Fibroblast of skin of right biceps (primary cell): Measurements from ENCODE around the gene NACC2.
"Not testable (repeated sequence)": the region's sequence is repeated elsewhere in the genome, so short reads cannot be mapped to it uniquely, and the experiment has no call there.

Experiments used
- DNase-seq: peaks from one replicate; pipeline ENCODE4 v3.0.0-alpha.2; 2013

NACC2 gene

DNA sequence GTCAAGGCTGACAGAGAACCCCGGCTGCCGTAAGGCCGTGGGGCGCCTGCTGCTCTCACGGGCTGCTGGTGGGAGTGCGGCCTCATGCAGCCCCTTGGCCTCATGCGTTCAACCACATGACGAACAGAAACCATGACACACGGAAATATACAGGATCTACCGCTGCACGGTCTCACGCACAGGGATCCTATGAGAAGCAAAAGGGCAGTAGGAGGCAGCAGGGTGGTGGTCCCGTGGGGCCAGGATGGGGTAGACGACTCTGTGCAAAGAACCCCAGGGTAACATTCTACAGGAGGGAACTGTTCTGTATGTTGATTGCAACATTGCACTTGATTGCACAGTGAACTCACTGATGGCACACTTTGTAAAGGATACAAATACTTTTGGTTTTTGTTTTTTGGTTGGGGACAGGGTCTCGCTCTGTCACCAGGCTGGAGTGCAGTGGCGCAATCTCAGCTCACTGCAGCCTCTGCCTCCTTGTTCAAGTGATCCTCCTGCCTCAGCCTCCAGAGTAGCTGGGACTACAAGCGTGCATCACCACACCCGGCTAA lies 51.6 kb downstream of the NACC2 start:
- no peak for DNase-seq

DNA sequence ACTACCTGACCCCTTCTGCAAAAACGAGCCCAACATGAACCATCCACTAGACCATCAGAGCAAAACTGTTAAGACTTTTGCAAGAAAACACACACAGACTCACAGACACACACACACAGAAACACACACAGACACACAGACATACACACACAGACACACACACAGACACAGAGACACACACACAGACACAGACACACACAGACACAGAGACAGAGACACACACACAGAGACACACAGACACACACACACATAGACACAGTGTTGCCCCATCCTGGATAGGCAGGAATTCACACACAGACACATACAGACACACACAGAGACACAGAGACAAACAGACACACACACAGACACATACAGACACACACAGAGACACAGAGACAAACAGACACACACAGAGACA lies 52.5 kb downstream of the NACC2 start:
- DNase-seq = no peak

DNA sequence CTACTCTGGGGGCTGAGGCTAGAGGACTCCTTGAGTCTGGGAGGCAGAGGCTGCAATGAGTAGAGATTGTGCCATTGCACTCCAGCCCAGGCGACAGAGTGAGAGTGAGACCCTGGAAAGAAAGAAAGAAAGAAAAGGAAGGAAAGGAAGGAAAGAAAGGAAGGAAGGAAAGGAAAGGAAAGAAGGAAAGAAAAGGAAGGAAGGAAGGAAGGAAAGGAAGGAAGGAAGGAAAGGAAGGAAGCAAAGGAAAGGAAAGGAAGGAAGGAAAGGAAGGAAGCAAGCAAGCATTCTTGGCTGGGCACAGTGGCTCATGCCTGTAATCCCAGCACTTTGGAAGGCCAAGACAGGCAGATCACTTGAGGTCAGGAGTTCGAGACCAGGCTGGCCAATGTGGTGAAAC lies 54.2 kb downstream of the NACC2 start:
- DNase-seq = not testable (repeated sequence)

DNA sequence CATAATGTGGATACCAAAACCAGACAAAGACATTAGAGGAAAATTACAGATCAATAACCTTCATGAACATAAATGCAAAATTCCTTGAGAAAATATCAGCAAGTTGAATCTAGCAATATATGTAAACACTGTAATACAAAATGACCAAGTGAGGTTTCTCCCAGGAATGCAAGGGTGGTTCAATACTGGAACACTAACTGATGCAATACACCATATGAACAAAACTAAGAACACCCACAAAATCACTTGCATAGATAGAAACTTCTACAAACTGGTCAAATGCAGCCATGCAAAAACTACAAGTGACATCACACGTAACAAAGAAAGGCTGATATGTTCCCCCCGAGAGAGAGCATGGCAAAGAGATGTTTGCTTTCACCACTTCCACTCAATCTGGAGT lies 55.6 kb downstream of the NACC2 start:
- DNase-seq = no peak

DNA sequence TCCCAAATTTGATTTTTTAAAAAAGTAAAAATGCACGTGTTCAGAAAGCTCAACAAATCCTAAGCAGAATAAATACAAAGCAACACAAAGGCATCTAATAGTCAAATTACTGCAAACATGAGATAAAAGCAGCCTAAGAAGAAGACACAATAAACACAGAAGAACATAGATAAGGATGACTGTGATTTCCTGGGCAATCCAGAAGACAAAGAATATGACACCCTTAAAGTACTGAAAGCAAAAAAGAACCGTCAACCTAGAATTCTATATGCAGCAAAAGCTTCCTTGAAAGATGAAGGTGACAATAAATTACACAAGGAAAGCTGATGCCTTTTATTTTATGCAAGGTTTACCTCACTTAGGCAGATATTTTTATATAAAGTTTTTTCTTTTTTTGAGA lies 58.2 kb downstream of the NACC2 start:
- DNase-seq = no peak

DNA sequence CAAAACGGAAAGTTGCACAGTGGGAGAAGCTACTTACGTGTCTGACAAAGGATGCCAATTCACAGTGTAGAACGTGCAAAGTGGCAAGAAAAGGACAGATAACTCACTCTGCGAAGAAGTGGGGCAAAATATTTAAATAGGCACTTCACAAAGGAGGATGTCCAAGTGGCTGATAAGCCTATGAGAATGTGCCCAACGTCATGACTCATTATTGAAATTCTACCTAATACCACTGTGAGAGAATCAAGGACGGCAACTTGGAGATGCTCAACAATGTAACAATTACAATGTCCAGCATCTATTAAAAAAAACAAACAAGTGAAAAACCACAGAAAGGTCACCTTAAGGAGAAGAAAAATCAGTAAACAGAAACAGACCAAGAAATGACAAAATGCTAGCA lies 59.0 kb downstream of the NACC2 start:
- DNase-seq = no peak

DNA sequence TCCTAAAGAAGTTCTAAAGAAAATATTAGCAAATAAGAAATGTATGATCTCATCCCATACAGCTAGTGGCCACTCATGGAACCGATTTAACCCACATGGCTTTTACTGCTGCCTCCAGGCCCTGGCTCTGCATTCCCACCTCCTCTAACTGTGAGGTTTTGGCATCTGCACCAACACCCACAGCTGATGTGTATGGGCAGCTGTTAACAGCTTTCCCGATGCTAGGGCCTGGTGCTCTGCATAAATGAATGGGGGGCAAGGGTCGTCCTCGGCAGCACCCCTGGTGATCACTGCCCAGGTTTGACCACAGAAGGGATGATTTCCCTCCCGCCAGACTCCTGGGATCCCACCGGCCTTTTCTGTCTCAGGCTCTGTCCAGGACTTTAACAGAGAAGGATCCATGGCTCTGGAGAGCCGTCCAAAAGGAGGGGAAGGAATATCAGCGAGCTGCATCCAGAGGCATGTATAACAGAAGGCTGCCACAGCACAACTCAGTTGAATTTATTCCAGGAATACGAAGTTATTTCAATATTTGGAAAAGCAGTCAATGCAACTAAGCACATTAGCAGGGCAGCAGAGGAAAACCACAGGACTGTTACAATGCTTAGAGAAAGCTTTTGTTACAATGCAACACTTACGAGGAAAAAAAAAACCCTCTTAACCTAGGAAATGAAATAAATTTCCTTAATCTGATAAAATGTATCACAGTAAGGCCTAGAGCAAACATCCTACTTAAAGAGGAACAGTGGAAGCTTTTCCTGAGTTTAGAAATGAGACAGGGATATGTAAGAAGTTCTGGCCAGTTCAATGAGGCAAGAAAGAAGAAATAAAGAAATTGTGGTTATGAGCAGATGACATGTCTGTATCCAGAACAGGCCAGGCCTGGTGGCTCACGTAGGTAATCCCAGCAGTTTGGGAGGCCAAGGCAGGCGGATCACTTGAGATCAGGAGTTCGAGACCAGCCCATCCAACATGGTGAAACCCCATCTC lies 63.1 kb downstream of the NACC2 start:
- DNase-seq = no peak

DNA sequence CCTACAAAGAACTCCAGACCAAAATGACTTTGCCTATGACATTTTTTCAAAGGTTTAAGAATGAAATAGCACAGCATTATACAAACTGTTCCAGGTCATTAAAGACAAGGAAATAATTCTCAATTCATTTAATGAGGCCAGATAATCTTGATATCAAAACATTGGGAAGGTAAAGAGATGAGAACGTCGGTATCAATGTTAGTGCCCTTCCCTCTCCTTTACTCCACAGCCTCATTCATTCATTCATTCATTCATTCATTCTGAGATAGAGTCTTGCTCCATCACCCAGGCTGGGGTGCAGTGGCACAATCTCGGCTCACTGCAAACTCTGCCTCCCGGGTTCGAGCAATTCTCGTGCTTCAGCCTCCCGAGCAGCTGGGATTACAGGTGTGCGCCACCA lies 64.0 kb downstream of the NACC2 start:
- DNase-seq = no peak

DNA sequence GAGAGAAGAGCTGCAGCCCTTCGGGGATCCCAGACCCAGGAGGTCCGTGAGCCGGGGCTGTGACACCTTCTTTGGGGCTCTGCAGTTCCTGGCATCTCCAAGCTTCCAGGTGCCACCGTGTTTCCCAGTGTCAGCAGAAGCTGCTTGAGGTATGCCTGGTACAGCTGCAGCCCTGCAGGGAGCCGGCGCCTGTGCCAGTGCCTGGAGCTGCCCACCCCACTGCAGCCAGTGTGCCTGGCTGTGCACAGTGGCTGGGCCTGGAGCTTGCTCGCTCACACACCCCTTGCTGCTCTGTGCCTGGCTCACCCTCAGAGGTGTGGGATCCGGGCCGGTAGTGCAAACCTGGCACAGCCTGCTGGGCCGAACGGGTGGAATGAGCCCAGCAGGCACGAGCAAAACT lies 65.5 kb downstream of the NACC2 start:
- no peak for DNase-seq

DNA sequence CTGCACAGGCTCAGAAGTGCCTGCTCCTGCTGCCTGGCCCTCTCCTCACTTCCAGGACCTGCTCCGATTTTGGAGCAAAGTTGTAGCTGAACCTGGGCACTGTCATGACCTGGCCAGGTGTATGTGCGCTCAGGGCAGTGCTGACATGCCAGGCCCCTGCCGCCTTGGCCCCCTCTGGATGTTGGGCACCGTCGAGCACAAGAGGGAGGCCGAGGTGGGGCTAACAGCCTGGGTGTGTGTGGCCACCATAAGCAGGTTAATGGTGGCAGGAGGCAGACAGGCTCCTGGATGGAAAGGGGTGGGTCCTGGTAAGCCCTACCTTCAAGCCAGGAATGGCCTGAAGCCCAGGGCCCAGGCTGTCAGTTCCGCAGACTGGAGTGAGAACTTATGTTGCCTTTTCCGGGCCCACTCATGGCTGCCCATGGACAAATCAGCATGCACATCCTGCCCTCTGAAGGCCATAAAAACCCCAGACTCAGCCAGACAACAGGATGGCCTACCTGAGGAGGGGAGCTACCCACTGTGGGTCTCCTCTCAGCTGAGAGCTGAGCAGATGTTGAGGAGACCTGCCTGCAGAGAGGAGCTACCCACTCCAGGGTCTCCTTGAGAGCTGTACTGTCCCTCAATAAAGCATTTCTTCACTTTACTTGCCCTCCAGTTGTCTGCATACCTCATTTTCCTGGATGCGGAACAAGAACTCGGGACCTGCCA lies 66.2 kb downstream of the NACC2 start:
- no peak for DNase-seq

DNA sequence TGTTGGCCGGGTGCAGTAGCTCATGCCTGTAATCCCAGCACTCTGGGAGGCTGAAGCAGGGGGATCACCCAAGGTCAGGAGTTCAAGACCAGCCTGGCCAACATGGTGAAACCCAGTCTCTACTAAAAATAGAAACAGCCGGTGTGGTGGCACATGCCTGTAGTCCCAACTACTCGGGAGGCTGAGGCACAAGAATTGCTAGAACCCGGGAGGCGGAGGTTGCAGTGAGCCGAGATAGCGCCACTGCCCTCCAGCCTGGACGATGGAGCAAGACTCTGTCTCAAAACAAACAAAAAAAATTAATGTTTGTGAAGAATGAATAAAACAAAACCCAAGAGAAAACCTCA lies 68.2 kb downstream of the NACC2 start:
- not testable (repeated sequence) for DNase-seq

DNA sequence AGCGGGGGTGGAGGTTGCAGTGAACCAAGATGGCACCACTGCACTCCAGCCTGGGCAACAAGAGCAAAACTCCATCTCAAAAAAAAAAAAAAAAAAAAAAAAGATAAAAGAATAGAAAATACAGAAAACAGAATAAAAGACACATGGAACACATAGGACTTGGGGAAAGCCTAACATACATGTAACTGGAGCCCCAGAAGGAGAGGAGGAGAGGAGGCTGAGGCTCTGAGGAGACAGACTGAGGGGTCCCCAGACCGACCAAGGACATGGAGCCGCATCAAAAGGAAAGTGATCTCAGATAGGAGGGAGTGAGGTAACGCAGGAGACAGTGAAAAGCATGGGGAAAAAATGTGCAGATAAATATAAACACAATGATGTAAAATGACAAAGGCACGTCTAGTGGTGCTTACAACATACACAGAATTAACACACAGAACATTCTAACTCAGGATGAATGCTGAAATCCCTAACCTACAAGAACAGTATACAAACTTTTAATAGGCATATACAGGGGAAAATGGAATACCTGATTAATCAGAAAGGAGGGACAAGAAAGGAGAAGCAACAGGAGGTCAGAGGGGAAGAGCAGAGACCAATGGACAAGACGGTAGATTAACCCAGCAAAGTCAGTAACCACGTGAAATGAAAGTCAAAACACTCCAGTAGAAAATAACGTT lies 68.7 kb downstream of the NACC2 start:
- DNase-seq = no peak

DNA sequence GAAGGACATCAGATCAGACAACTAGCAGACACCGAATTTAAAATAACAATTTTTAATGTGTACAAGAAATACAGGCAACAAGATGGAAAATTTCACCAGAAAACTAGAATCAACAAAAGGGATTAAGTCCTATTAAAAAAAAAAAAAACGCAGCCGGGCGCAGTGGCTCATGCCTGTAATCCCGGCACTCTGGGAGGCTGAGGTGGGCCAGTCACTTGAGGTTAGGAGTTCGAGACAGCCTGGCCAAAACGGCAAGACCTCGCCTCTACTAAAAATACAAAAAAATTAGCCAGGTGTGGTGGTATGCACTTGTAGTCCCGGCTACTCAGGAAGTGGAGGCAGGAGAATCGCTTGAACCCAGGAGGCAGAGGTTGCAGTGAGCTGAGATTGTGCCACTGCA lies 69.6 kb downstream of the NACC2 start:
- DNase-seq = no peak

DNA sequence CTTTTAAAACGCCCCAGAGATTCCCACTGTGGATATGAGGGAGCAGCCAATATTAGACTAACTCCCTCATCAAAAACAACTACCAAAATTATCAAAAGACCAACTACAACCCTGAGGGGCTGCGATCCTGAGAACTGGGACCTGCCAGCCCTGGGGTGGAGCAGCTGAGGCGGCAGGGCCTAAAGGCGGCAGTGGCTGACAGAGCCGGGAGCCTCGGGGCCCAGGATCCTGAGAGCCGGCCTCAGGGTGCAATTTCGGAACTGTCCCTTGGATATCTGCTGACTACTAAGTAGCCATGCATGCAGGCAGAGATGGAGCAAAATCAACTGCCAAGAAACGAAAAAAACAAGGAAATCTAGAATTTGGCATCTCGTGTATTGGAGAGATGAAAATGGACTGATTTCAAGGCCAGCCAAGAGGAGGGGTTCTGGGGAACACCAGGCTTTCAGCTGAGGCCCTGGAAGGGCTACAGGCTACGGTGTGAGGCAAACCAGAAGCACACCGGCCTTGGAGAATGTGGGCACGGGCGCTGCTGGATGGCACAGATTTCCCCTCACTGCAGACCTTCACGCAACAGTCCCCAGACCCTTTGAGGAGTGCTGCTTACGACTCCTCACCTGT lies 70.3 kb downstream of the NACC2 start:
- DNase-seq = no peak

DNA sequence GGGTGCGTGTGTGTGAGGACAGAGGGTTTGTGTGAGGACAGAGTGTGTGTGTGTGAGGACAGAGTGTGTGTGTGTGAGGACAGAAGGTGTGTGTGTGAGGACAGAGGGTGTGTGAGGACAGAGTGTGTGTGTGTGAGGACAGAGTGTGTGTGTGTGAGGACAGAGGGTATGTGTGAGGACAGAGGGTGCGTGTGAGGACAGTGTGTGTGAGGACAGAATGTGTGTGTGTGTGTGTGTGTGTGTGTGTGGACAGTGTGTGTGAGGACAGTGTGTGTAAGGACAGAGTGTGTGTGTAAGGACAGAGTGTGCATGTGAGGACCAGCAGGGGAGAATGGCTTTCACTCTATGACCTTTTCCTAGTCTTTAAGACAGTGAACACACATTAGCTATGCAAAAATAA lies 70.8 kb downstream of the NACC2 start:
- DNase-seq = no peak

DNA sequence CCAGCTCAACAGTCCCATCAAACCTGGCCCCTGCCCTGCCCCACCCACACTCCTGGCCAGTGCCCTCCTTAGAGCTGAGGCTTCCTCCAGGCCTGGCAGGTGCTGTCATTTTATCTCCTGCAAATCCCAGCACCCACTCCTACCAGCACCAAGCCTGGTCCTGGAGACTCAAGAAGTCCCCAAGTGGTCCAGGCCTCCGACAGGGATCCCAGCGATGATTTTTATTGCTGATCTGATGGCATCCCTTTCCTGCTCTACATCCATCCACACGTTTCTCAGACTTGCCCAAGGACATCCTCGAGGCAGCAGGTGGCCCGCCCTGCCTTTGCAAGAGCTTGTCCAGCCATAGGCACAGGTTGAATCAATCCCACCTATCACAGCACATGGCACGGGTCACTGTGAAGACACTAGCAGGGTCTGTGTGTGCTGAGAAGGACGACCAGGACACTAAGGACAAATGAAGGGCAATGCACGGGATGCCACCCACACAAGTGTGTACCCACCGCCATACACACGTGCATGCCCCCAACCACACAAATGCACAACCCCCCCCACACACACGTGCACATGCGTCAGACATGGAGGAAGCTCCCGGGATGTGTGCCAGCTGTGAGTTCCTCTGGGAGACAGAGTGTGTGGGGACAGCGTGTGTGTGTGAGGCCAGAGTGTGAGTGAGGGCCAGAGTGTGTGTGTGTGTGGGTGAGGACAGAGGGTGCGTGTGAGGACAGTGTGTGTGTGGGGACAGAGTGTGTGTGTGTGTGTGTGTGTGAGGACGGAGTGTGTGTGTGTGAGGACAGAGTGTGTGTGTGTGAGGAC lies 71.5 kb downstream of the NACC2 start:
- DNase-seq = peak; percentile 80

DNA sequence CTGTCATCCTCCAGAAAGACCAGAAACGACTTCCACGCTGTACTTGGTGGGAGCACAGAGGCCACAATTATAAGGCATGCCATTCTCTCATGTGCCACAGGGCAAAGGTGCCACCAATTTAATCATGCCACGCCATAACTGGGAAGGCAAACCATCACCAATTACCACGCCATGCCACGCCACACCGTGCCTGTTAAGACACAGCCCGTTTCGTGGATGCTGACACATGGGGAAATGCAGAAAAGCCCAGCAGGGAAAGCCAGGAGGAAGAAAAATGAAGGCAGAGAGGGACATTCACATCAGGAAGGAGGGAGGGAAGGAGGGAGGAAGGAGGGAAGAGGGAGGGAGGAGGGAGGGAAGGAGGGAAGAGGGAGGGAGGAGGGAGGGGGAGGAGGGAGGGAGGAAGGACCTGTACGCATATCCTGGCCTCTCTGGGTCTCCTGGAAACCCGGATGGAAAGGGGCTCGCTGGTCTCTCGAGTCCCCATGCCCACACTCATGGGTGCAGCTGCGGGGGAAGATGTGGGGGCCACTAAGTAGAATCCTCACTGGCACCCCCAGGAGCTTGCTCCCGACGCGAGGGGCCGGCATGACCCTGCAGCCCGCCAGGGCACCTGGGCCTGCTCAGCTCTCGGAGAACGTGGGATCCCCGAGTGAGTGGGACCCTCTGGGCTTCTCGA lies 72.2 kb downstream of the NACC2 start:
- no peak for DNase-seq

DNA sequence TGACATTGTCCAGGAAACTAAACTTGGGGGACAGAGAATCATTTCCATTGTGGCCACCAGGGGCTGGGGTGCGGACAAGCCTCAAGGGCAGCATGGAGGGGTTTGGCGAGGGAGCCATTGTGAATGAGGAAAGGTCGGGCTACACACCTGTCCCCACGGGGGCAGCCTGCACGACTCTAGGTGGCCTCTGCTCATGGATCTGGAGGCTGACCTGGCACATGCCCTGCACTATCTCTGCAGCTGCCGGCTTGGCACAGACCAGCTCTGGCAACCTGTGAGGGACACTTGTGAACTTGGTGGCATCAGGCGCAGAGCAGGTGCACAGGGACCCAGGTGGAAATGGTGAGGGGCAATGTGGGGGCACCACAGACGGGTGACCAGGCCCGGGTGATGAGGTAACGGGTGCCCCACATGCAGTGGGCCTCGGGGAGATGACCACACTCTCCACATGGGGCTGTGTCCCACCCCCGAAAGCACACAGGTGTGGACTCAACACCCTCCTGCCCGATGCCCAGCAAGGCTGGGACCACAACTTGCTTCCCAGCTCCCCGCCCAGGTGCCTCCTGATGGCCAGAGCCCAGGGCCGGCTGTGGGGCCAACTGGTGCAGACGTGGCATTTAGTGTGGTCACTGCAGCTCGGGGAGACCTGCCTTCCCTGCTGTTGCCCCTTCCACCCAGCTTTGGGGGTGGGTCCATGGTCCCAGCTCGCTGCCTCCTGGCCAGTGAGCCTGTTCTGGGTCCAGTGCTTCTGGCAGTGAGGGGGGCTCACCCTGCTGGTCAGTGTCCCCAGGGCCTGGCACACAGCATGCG lies 73.0 kb downstream of the NACC2 start:
- DNase-seq = no peak

DNA sequence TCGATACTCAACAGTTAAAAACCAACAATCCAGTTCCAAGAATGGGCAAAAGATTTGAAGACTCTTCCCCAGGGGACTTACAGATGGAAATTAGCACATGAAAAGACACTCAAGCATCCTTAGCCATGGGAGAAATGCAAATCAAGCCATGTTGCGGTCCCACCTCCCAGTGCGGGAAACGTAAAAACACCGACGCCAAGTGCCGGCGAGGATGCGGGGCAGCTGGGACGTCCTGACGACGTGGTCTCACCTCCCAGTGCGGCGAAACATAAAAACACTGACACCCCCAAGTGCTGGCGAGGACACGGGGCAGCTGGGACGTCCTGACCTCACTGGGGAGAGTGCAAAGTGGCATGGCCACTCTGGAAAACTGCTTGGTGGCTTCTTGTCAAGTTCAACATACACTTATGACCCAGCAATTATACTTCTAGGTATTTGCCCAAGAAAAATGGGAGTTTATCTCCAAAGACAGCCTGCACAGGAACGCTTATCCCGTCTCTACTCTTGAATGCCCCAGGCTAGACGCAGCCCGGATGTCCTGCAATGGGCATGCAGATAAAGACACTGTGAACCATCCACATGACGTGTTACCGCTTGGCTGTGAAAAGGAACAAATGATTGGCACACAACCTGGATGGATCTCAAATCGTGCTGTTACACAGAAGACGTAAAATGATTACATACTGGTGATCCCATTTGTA lies 73.8 kb downstream of the NACC2 start:
- no peak for DNase-seq

DNA sequence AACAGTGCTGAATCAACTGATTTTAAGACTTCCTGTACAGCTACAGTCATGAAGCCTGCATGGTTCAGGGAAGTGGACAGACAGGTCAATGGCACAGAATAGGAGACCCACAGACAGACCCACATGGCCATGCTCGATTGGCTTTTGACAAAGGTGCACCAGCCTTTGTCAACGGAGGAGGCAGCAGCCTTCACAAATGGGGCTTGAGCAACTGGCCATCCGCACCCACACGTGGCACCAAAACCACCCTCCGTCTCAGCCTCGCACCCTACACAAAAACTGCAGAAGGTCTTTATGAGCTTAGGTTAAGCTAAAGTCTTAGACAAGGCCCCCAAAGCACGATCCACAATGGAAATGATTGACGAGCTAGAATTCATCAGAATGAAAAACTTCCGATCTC lies 74.4 kb downstream of the NACC2 start:
- DNase-seq = no peak
